Smooth muscle cell (in vitro differentiated cells): ENCODE results near the gene BEGAIN. TPM values are rescaled to one million over a fixed set of nuclear protein-coding genes. Genes with fewer than 3 reads are reported as not detected.

Source experiments
- DNase-seq: peaks from one replicate; lab custom pipeline; 2025; ENCODE audit not compliant: unreplicated experiment; lab: John Stamatoyannopoulos, UW
- H2AFZ ChIP-seq: fragments of 200-600 bp; sonication (generic); 2 replicates; pipeline ENCODE4 v1.6.0; 2016; ENCODE audit warnings: antibody characterized with exemption, low read depth, mild to moderate bottlenecking
- H3F3A ChIP-seq: fragments of 200-600 bp; sonication (generic); 2 replicates; pipeline ENCODE4 v1.6.0; 2017; ENCODE audit warnings: antibody characterized with exemption, low read depth
- H3K27ac ChIP-seq: fragments of 200-600 bp; sonication (generic); 2 replicates; pipeline ENCODE4 v1.5.1; 2016; ENCODE audit warnings: low read depth, mild to moderate bottlenecking
- H3K27me3 ChIP-seq: fragments of 200-600 bp; sonication (generic); 2 replicates; pipeline ENCODE4 v1.6.1; 2016; ENCODE audit warnings: low read depth, mild to moderate bottlenecking
- H3K36me3 ChIP-seq: fragments of 200-600 bp; sonication (generic); 2 replicates; pipeline ENCODE4 v1.5.1; 2016; ENCODE audit warnings: low read depth
- H3K4me1 ChIP-seq: fragments of 200-600 bp; sonication (generic); 2 replicates; pipeline ENCODE4 v1.5.1; 2016; ENCODE audit warnings: low read depth
- H3K4me2 ChIP-seq: fragments of 200-600 bp; sonication (generic); 2 replicates; pipeline ENCODE4 v1.6.0; 2016; ENCODE audit warnings: mild to moderate bottlenecking
- H3K4me3 ChIP-seq: fragments of 200-600 bp; sonication (generic); 2 replicates; pipeline ENCODE4 v1.5.1; 2016; ENCODE audit warnings: mild to moderate bottlenecking
- H3K79me2 ChIP-seq: fragments of 200-600 bp; sonication (generic); 2 replicates; pipeline ENCODE4 v1.6.0; 2016; ENCODE audit warnings: low read depth, mild to moderate bottlenecking
- H3K9ac ChIP-seq: fragments of 200-600 bp; sonication (generic); 2 replicates; pipeline ENCODE4 v1.6.0; 2016; ENCODE audit warnings: low read depth
- H3K9me3 ChIP-seq: fragments of 200-600 bp; sonication (generic); replicated peaks from 2 replicates; pipeline ENCODE4 v1.5.1; 2016; ENCODE audit warnings: low read depth
- H4K20me1 ChIP-seq: fragments of 200-600 bp; sonication (generic); 2 replicates; pipeline ENCODE4 v1.6.0; 2016; ENCODE audit warnings: low read depth
- WGBS: methylation state at CpG from one replicate; pipeline ENCODE4 v1.1.7; 2016; ENCODE audit warnings: low lambda C conversion rate; 5-methylcytosine and 5-hydroxymethylcytosine counted together
- polyA plus RNA-seq: library from polyadenylated mRNA; unstranded; fragments of >200 nt; fragmentation: Nextera tagmentation; extraction: Ambion mirVana; gene quantifications from 2 replicates; pipeline ENCODE4 v1.2.1, GENCODE V29; 2016
- total RNA-seq: library from RNA; depleted of rRNA; stranded (reverse); fragments of >200 nt; gene quantifications from 2 replicates; pipeline ENCODE4 v1.2.3, GENCODE V29; 2014
- TF ChIP-seq, protein P1 (sequence below): fragments of 200-600 bp; sonication (generic); IDR thresholded peaks from 2 replicates; pipeline ENCODE4 v1.5.1; 2017; ENCODE audit warnings: borderline replicate concordance, mild to moderate bottlenecking, antibody characterized with exemption; ENCODE audit not compliant: insufficient read depth, poor library complexity, severe bottlenecking

BEGAIN gene
- total and polyA plus RNA-seq, 2 experiments from 2014 or later, result 4.7 to 11.7 TPM

DNA sequence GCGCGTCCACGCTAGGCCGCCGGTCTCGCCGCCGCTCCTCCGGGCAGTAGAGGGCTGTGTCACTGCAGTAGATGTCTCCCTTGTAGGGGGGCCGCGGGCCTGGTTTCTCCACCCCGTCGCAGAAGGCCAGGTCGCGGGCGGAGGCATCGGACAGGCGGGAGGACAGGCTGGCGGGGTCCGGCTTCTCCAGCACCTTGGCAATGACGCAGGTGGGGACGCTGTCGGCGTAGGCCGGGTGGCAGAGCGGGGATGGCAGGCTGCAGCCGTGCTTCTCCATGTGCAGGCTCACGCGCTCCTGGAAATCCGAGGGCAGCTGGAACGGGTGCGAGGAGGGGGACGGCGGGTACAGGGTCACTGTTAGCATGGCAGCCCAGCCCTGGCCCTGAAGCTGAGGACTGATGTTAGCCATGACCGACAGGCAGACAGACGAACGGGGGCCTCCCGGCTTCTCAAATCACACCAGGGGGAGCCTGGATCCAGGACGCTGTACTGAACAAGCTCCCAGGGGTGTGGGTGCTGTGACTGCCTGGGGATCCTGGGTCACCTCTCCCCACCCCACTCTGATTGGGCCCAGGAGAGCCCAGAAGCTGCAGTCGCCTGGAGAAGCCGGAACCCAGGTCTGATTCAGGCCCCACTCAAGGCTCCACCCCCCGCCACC, 48.1 kb downstream of the BEGAIN start:
- TF ChIP-seq, protein P1, sequence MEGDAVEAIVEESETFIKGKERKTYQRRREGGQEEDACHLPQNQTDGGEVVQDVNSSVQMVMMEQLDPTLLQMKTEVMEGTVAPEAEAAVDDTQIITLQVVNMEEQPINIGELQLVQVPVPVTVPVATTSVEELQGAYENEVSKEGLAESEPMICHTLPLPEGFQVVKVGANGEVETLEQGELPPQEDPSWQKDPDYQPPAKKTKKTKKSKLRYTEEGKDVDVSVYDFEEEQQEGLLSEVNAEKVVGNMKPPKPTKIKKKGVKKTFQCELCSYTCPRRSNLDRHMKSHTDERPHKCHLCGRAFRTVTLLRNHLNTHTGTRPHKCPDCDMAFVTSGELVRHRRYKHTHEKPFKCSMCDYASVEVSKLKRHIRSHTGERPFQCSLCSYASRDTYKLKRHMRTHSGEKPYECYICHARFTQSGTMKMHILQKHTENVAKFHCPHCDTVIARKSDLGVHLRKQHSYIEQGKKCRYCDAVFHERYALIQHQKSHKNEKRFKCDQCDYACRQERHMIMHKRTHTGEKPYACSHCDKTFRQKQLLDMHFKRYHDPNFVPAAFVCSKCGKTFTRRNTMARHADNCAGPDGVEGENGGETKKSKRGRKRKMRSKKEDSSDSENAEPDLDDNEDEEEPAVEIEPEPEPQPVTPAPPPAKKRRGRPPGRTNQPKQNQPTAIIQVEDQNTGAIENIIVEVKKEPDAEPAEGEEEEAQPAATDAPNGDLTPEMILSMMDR, result no peak

DNA sequence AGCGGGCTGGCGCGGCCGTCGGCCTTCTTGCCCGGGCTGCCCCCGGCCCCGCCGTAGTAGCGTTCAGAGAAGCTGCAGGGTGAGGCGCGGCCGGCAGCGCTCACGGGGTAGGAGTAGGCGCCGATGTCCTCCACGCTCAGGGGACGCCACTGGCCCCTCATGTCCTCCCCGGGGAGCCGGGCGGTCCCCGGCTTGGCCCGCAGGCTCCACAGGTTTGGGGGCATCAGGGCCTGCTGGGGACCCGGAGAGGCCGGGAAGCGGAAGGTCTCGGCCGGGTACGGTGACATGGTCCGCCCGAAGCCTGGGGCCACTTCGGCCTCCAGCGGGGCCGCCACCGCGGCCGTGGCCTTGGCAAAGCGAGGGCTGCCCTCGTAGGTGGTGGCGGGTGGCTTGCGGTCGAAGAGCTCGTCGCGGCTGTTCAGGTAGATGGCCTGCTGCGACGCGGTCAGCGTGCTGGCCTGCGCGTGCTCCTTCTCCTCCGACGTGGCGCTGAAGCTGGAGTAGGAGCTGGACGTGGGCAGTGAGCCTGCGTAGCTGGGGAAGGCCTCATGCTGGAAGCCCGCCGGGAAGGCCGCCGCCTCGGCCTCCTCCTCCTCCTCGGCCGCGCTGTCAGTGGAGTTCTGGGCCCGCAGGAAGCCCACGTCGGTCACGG, 48.7 kb downstream of the BEGAIN start:
- no peaks in the 10 kb centered on the region for H3K36me3 ChIP-seq
- WGBS, result 97% methylated on average over 55 of the region's 69 CpGs
- H2AFZ ChIP-seq, result no peak overlapping the region
- no peaks in the 10 kb centered on the region for H3K9me3 ChIP-seq
- DNase-seq, result no peak
- H3K27ac ChIP-seq, result no peak overlapping the region
- H3K4me2 ChIP-seq, result no peak overlapping the region
- H3F3A ChIP-seq, result no peaks in the 10 kb centered on the region
- H4K20me1 ChIP-seq, result no peaks in the 10 kb centered on the region
- H3K4me3 ChIP-seq, result no peak overlapping the region
- no peaks in the 10 kb centered on the region for H3K79me2 ChIP-seq
- H3K9ac ChIP-seq, result no peak overlapping the region
- peaks cover 11% of the 10 kb centered on the region for H3K4me1 ChIP-seq
- TF ChIP-seq, protein P1, result no peak
- no peaks in the 10 kb centered on the region for H3K27me3 ChIP-seq

More for the DNA sequence above, 48.1 kb downstream of the BEGAIN start:
- H3K9me3 ChIP-seq, result no peaks in the 10 kb centered on the region
- DNase-seq, result no peak
- H3K36me3 ChIP-seq, result no peaks in the 10 kb centered on the region
- no peak overlapping the region for H3K9ac ChIP-seq
- no peaks in the 10 kb centered on the region for H3K79me2 ChIP-seq
- no peak overlapping the region for H3K4me2 ChIP-seq
- H3F3A ChIP-seq, result no peaks in the 10 kb centered on the region
- H3K27ac ChIP-seq, result no peak overlapping the region
- 98% methylated on average over 36 of the region's 42 CpGs for WGBS
- H2AFZ ChIP-seq, result no peak overlapping the region
- no peaks in the 10 kb centered on the region for H3K27me3 ChIP-seq
- H4K20me1 ChIP-seq, result no peaks in the 10 kb centered on the region
- no peak overlapping the region for H3K4me3 ChIP-seq
- peaks cover 8% of the 10 kb centered on the region for H3K4me1 ChIP-seq

DNA sequence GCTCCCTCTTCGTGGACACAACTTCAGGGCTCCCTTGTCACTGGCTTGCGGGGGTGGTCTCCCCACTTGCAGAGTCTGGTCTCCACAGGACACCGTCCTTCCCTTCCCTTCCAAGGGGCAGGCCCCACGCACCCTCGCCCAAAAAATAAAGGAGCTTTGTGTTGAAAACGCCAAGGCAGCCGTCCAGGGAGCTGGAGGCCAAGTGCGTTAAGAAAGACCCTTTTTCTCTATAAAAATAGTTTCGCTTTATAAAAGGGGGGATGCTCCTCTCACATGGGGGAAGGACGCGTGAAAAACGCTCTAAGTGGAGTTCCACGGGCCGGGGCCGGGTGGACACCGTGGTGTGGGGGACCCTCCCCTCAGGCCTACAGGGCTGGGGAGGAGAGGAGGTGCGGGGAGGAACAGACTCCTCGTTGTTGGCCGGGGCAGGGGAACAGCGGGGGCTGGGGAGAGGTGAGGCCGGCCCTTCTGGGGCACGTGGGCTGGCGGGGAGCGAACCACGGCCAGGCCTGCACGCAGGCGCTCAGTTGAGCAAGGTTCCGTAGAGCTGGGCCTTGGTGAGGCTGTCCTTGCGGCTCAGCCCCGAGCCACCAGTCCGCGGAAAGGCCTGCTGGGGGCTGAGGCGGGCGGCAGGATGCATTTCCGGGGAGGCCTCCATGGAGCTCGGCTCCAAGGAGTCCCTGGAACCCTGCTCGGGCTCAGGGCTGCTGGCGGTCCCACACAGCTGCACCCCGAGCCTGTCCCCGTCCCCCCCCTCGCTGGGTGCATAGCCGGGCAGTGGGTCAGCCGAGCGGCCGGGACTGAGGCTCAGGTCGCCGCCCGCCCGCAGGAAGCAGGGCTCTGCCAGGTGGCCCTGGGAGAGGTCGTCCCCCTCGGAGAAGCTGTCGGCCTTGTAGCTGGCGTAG, 49.5 kb downstream of the BEGAIN start:
- no peak overlapping the region for H3K9ac ChIP-seq
- H3K9me3 ChIP-seq, result no peaks in the 10 kb centered on the region
- H3K4me2 ChIP-seq, result no peak overlapping the region
- TF ChIP-seq, protein P1, result no peak
- WGBS, result 92% methylated on average over 46 of the region's 53 CpGs
- no peaks in the 10 kb centered on the region for H3K27me3 ChIP-seq
- no peak overlapping the region for H2AFZ ChIP-seq
- no peaks in the 10 kb centered on the region for H3K36me3 ChIP-seq
- H3F3A ChIP-seq, result no peaks in the 10 kb centered on the region
- peaks cover 11% of the 10 kb centered on the region for H3K4me1 ChIP-seq
- no peak for DNase-seq
- no peak overlapping the region for H3K27ac ChIP-seq
- no peaks in the 10 kb centered on the region for H3K79me2 ChIP-seq
- H3K4me3 ChIP-seq, result no peak overlapping the region
- no peaks in the 10 kb centered on the region for H4K20me1 ChIP-seq
